ENCODE measurements around the gene RSPH1. TPM values are rescaled to one million over a fixed set of nuclear protein-coding genes. Genes with fewer than 3 reads are reported as not detected.
A peak's percentile ranks its signal among the peaks of the same experiment; 100 is the strongest.

RSPH1 gene
- total RNA-seq, 4 donors from 2014 or later = 0.80 to 10.0 (median 8.0) TPM

- in situ Hi-C loops (cut with MboI; ENCODE audit: low pct_ligation_motif_present in 1 of 4, low pct_unique_long_range_greater_than_20kb in 1 of 4, low sequenced_read_pairs in 3 of 4) = no loop called here
Observed at GRCh38 chr21:42491328-42491727, 4.7 kb downstream of the RSPH1 start.

DNA sequence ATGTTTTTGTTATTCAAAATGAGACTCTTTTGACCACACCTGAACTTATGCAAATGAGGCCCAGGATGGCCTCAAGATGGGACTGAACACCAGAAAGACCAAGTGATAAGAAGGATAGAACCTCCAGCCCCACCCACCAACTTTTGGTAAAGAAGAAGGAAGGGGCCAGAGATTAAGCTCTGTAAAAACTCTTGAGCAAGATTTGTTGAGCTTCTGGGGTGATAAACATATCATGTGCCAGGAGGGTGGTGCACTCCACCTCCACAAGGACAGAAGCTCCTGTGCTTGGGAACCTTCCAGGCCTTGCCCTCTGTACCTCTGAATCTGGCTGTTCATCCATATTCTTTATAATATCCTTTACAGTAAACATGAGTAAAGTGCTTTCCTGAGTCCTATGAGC is 5.3 kb downstream of the RSPH1 start:
- peak; percentile 63 for DNase-seq
- intact Hi-C loops (cut with DNase I; ENCODE audit: low total_unique reads) (no loop called here), in situ Hi-C loops (cut with MboI; ENCODE audit: low pct_ligation_motif_present in 1 of 4, low pct_unique_long_range_greater_than_20kb in 1 of 4, low sequenced_read_pairs in 3 of 4) (no loop called here)
- Histone ChIP-seq H3K4me3 (no peak overlapping the region), H3K27ac (peak overlapping the region; percentile 35 to 61 (median 50)), H3K36me3 (no peaks in the 10 kb centered on the region), H3K9me3 (no peaks in the 10 kb centered on the region), H3K27me3 (no peaks in the 10 kb centered on the region), H3K4me1 (peaks cover 5 to 35% (median 11%) of the 10 kb centered on the region in 4 donors)
- TF ChIP-seq POLR2AphosphoS5 (IDR thresholded peaks at IDR 0.05) = peak in 1 of 3 donors; percentile 40
- TF ChIP-seq CTCF (IDR thresholded peaks at IDR 0.05) = no peak

More at GRCh38 chr21:42491328-42491727, 4.7 kb downstream of the RSPH1 start:
- whole genome bisulfite sequencing, 2 donors (ENCODE audit: low coverage in 1 of 2) = 45 to 65% methylated on average over 1 of the region's 1 CpG
- TF ChIP-seq POLR2AphosphoS5 (IDR thresholded peaks at IDR 0.05) (no peak), CTCF (IDR thresholded peaks at IDR 0.05) (no peak), EP300 (IDR thresholded peaks at IDR 0.05; ENCODE audit: low read depth) (no peak), POLR2A (IDR thresholded peaks at IDR 0.05) (no peak)
- Histone ChIP-seq H3K36me3 (no peaks in the 10 kb centered on the region), H3K4me3 (no peak overlapping the region), H3K27me3 (no peaks in the 10 kb centered on the region), H3K9me3 (no peaks in the 10 kb centered on the region), H3K4me1 (peaks cover 7 to 36% (median 13%) of the 10 kb centered on the region in 4 donors), H3K27ac (peak overlapping the region; percentile 14 to 61 (median 43))
- intact Hi-C loops (cut with DNase I; ENCODE audit: low total_unique reads) = no loop called here
- no peak for DNase-seq

GRCh38 chr21:42489991-42490390 is 6.0 kb downstream of the RSPH1 start:
- no peaks in the 10 kb centered on the region for H3K9me3 ChIP-seq
- TF ChIP-seq POLR2AphosphoS5 (IDR thresholded peaks at IDR 0.05) (no peak), POLR2A (IDR thresholded peaks at IDR 0.05) (no peak)
- no peaks in the 10 kb centered on the region for H3K27me3 ChIP-seq
- DNase-seq = no peak
- no peaks in the 10 kb centered on the region for H3K36me3 ChIP-seq
- in situ Hi-C loops (cut with MboI; ENCODE audit: low pct_ligation_motif_present in 1 of 4, low pct_unique_long_range_greater_than_20kb in 1 of 4, low sequenced_read_pairs in 3 of 4) = no loop called here
- H3K4me3 ChIP-seq = no peak overlapping the region
- H3K27ac ChIP-seq = peak overlapping the region in 1 of 4 donors; percentile 61
- peaks cover 0 to 28% (median 4%) of the 10 kb centered on the region in 4 donors for H3K4me1 ChIP-seq
- intact Hi-C loops (cut with DNase I; ENCODE audit: low total_unique reads) = no loop called here
- WGBS, 2 donors (ENCODE audit: low coverage in 1 of 2) = 71 to 100% methylated on average over 2 to 4 of the region's 4 CpGs

DNA sequence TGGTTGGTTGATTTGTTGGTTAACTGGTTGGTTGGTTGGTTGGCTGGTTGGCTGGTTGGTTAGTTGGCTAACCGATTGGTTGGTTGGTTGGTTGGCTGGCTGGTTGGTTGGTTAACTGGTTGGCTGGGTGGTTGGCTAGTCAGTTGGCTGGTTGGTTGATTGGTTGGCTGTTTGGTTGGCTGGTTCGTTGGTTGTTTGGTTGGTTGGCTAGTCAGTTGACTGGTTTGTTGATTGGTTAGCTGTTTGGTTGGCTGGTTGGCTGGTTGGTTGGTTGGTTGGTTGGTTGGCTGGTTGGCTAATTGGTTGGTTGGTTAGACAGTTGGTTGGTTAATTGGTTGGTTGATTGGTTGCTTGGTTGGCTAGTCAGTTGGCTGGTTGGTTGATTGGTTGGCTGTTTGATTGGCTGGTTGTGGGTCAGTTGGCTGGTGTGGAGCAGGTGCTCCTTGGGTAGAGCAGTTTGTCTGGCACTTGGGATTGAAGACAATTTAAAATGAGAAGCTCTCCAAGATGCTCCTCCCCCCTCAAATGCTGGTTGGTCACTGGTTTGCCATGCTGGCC is 6.9 kb downstream of the RSPH1 start:
- H3K27me3 ChIP-seq = no peaks in the 10 kb centered on the region
- H3K4me1 ChIP-seq = peaks cover 0 to 27% (median 3%) of the 10 kb centered on the region in 4 donors
- intact Hi-C loops (cut with DNase I; ENCODE audit: low total_unique reads) (no loop called here), in situ Hi-C loops (cut with MboI; ENCODE audit: low pct_ligation_motif_present in 1 of 4, low pct_unique_long_range_greater_than_20kb in 1 of 4, low sequenced_read_pairs in 3 of 4) (no loop called here)
- no peak overlapping the region for H3K27ac ChIP-seq
- WGBS, 2 donors (ENCODE audit: low coverage in 1 of 2) = 50% methylated on average over 2 of the region's 2 CpGs; no CpG with 5 or more reads in 1 of the 2 donors
- no peak for DNase-seq
- TF ChIP-seq CTCF (IDR thresholded peaks at IDR 0.05) (no peak), POLR2AphosphoS5 (IDR thresholded peaks at IDR 0.05) (no peak), POLR2A (IDR thresholded peaks at IDR 0.05) (no peak), EP300 (IDR thresholded peaks at IDR 0.05; ENCODE audit: low read depth) (no peak)
- H3K4me3 ChIP-seq = no peak overlapping the region
- no peaks in the 10 kb centered on the region for H3K36me3 ChIP-seq
- no peaks in the 10 kb centered on the region for H3K9me3 ChIP-seq

DNA sequence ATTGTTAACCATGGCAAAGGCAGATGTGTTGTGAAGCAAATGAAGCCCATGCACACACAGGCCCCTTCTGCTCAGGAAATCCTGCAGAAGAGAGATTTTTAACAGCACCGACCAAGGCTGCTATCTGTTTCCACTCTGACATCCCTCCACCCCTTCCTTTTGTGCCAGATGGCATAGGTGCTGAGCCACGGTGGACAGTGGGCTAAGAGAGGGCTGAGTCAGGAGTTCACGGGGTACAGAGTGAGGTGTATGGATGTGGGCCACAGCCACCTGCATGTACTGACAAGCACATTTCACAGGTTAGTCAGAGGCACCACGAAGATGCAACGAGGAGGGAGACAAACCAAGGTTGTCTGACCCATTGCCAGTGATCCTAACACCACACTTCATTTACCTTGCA is 9.5 kb downstream of the RSPH1 start:
- in situ Hi-C loops (cut with MboI; ENCODE audit: low pct_ligation_motif_present in 1 of 4, low pct_unique_long_range_greater_than_20kb in 1 of 4, low sequenced_read_pairs in 3 of 4) = no loop called here
- DNase-seq = no peak
- WGBS, 2 donors (ENCODE audit: low coverage in 1 of 2) = 59 to 73% methylated on average over 4 to 5 of the region's 5 CpGs
- intact Hi-C loops (cut with DNase I; ENCODE audit: low total_unique reads) = no loop called here
- Histone ChIP-seq H3K4me1 (peaks cover 0 to 21% (median 4%) of the 10 kb centered on the region in 4 donors), H3K36me3 (no peaks in the 10 kb centered on the region), H3K27me3 (no peaks in the 10 kb centered on the region), H3K9me3 (no peaks in the 10 kb centered on the region), H3K4me3 (no peak overlapping the region), H3K27ac (no peak overlapping the region)
- TF ChIP-seq CTCF (IDR thresholded peaks at IDR 0.05) = no peak
- no peak for TF ChIP-seq POLR2A (IDR thresholded peaks at IDR 0.05)
- no peak for TF ChIP-seq EP300 (IDR thresholded peaks at IDR 0.05; ENCODE audit: low read depth)
- no peak for TF ChIP-seq POLR2AphosphoS5 (IDR thresholded peaks at IDR 0.05)

Data from transverse colon (tissue), 4 donors.